ENCODE measurements around the gene AKAP6.

AKAP6 gene

GRCh38 chr14:32821964-32822653 is 493.0 kb downstream of the AKAP6 start:
- no peak for DNase-seq (ENCODE audit: low read depth in 3 of 3)

DNA sequence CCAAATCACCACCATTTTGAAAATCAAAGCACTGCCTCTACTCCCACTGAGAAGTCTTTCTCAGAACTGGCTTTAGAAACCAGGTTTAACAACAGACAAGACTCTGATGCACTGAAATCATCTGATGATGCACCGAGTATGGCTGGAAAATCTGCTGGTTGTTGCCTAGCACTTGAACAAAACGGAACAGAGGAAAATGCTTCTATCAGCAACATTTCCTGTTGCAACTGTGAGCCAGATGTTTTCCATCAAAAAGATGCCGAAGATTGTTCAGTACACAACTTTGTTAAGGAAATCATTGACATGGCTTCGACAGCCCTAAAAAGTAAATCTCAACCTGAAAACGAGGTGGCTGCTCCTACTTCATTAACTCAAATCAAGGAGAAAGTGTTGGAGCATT is 494.6 kb downstream of the AKAP6 start:
- DNase-seq (ENCODE audit: low read depth in 3 of 3) = no peak

GRCh38 chr14:32824195-32824594 is 495.1 kb downstream of the AKAP6 start:
- no peak for DNase-seq (ENCODE audit: low read depth in 3 of 3)

DNA sequence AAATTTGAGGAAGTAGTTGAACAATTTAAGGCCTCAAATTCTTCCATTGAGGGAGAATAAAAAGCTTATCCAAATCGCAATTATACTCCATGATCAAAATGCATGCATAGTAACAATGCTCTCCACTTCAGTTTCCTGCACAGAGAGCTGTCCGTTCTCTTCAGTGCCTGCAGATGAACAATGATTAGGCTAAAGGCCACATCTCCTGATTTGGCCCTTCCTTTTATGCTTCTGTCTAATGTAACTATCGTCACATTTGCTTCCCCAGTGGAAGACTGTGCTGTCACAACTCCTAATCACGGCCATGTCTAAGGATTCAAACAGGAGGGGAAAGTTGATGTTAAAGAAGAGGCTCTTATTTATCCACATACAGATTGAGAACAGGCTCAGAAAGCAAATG is 496.0 kb downstream of the AKAP6 start:
- DNase-seq (ENCODE audit: low read depth in 3 of 3) = no peak

GRCh38 chr14:32826404-32827082 is 497.4 kb downstream of the AKAP6 start:
- no peak for DNase-seq (ENCODE audit: low read depth in 3 of 3)

DNA sequence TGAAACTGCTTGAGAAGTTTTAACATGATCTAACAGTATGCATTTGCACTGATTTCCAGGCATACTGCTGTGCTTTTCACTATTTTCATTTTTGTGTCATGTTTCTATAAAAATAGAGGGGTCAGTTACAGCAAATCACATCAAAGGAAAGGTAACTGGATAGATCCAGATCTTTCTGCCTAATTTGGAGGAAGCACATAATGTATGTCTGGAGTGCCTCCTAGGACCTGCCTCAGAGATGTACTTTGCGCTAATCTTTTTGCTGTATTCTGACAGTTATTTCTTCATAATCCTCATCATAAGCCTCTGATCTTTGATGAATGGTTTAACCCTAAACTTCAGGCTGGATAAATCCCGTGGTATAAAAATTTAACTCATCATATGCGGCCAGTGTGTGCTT is 498.4 kb downstream of the AKAP6 start:
- DNase-seq (ENCODE audit: low read depth in 3 of 3) = no peak

- DNase-seq (ENCODE audit: low read depth in 3 of 3) = no peak
Measured at GRCh38 chr14:32835924-32836323, 506.8 kb downstream of the AKAP6 start.

DNA sequence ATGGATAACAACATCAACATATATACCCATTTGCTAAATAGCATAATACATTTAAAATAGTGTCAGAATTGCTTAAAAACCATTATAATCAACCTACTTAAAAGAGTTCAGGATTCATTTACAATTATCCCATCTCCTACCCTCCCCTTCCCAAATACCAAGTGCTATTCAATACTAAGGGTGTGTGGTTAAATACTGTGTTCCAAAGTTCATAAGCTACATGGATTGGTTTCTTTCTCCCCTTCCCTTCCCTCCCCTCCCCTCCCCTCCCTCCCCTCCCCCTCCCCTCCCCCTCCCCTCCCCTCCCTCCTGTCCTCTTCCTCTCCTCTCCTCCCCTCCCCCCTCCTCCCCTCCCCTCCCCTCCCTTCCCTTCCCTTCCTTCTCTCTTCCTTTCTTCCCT is 512.6 kb downstream of the AKAP6 start:
- no peak for DNase-seq (ENCODE audit: low read depth in 3 of 3)

DNA sequence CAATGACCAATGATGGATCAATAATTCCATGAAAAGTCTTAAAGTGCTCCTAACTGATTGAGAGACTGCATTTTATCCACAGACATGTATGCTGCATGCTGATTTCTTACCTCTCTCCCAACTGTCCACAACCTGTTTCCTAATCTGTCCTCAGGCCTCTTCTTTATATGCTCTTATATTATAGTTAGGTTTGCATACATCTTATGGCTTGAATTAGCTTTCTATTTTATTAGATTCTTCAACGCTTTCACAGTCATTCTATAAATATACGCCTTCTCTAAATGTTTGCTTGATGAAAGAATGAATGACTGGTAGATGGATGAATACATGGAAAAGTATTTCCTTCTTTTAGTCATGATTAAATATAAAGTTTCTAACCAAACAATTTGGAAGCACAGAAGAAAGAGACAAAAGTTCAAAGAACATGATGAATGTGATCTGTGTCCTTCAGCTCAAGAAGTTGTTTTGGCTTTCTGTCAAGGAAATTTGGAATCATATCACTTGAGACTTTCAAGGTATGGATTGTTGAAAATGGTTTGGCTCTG is 517.8 kb downstream of the AKAP6 start:
- no peak for DNase-seq (ENCODE audit: low read depth in 3 of 3)

- DNase-seq (ENCODE audit: low read depth in 3 of 3) = no peak
Measured at GRCh38 chr14:32847867-32848266, 518.8 kb downstream of the AKAP6 start.

GRCh38 chr14:32865827-32866376 is 536.8 kb downstream of the AKAP6 start:
- no peak for DNase-seq (ENCODE audit: low read depth in 3 of 3)

DNA sequence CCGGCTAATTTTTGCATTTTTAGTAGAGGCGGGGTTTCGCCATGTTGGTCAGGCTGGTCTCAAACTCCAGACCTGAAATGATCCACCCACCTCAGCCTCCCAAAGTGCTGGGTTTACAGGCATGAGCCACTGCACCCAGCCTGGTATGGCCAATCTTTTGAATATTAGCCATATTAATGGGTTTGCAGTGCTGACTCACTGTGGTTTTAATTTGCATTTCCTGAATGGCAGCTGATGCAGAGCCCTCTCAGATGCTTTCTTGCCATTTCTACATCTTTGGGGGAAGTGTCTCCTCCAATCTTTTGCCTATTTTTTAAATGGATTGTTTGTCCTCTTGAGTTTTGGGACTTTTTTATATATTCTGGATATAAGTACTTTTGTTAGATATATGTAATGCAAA is 554.1 kb downstream of the AKAP6 start:
- no peak for DNase-seq (ENCODE audit: low read depth in 3 of 3)
